Stimulated activated CD8-positive, alpha-beta memory T cell treated with anti-CD3 and anti-CD28 coated beads, Interleukin-7, amount 100 ng/mL, for 48 hours (primary cell): ENCODE data around the gene SERTAD4.

Experiments
- DNase-seq, 2 donors: peaks; one replicate each; pipeline ENCODE4 v3.0.0-alpha.2; 2020; ENCODE audit warnings: low read depth in 1 of 2; ENCODE audit errors: extremely low read depth in 1 of 2

The SERTAD4 gene

DNA sequence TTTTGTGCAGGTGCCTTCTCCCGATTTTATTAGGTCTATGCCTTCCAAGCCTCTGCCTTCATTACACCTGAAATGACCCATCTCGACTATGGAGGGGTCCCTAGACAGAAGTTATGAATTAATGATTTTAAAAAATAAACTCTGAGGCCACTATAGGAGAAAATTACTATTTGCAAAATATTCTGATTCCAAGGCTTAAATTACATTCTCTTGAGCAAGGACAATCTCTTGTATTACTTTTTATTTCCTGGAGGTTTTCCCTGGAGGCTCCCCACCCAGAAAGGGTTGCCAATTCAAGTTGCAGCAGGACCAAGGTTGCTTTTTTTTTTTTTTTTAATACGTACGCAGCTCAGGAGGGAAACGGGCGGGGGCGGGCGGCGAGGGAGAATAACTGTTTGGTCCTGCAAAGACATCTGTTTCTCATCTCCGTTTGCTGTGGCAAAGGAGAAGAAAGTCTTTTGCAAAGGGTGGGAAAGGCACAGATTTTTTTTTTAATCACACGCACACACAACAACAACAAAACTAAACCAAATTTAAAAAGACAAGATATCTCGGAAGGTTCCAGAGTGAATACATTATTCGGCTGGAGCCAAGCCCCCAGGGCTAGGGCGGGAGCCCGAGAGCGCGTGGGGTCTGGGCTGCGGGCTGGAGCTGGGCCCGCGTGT is 618 bp upstream of the SERTAD4 start:
- no peak for DNase-seq

DNA sequence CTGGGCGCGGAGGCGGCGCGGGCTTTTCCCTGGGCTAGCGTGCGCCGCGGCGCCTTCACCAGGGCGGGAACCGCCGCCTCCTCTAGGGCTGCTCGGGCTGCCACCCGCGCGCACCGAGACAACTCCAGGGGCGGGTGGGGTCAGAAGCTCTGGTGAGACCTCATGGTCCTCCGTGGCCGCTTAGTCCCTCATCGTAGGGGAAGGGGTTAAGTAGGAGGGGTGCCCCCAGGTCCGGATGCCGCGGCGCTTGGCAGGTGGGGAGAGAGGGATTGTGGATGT is 559 bp downstream of the SERTAD4 start:
- DNase-seq: no peak

DNA sequence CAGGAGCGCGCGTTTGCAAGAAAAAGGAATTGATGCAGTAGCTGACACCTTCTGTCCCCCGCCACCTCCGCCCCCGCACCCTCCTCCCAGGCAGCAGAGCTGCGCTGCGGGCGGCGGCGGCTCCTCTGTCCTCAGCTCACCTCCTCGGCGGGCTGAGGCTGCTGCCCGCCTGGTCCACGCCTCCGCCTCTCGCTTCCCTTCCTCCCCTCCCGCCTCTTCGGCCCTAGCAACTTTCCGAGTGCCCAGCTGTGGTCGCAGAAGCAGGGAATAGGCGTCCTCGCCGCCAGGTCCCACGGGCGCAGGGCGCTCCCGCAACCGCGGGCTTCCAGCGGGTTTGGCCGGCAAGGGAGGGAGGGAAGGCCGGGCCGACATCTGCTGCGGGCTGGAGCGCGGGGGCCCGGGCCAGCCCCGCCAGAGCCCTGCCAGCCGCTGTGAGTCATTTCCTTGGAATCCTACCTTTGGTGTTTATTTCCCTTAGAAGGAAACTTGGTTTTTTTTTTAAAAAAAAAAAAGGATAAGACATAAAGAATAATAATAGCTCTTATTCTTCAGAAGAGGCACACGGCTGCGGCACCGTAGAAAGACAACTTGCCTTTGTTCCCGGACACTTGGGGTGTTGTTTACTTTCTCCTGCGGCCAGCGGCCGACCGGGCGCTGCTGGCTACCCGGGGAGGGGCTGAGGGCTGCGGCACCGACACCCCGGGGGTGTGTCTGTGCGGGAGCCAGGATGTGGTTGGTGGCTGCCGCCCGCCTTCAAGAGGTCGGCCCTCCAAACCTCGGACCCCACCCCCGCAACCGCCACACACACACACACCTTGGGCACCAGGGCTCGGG is 1.1 kb downstream of the SERTAD4 start:
- DNase-seq: no peak

- no peak for DNase-seq
Observed at GRCh38 chr1:210234329-210234757, 1.7 kb downstream of the SERTAD4 start.

DNA sequence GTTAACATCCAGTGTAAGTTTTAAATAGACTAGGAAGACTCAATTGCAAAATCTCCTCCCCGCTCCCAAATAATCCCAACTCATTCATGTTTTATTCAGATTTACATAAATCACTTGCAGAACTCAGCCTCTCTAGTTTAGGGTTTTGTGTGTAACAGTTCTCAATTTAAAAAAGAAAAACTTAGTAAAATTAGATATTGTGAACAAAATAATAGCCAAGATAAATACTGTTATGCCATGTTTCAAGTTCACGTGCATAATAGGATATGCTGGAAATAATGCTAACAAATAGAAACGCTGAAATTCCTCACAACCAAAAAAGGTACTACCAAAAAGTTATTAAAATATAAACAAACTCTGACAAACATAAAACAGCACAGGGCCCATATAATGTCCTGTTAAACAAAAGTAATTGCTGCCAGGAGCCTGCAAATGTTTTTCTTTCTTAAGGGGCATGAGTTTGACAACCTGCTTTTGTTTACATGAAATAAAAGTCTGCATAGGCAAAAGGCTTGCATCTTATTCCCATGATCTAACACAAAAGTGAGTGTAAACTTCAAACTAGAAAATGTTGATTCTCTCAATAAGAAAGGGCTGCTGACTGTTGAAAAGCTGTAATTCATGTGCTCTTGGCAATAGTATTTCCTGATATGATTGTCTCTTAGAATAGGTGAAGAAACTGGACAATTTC is 2.9 kb downstream of the SERTAD4 start:
- no peak for DNase-seq

- DNase-seq: no peak
Observed at GRCh38 chr1:210236386-210236839, 3.8 kb downstream of the SERTAD4 start.

DNA sequence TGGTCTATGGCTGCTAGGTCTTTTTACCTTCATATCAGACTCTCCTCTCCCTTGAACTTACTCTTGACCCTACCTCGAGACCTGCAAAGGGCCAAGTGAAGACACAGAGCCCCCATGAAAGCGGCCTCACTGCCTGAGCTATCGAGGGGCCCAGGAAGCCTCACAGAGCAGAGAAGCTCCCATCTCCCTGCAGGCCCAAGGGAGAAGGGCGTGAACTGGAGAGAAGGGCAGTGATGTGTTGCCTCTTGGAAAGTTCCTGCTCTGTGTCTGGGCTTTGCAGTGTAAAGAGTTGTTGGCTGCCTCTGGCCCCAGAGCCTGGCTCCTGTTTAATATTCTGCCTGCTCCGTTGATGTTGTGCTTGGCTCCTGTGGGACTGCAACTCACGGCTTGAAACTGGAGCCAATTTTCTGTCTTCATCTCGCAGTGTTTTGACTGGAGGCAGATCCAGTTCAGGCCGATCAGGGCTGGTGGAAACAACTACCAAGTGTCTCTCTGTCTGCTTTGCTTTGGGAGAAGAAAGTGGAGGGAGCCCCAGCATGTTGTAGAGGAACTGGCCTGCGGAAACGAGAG is 4.3 kb downstream of the SERTAD4 start:
- no peak for DNase-seq

DNA sequence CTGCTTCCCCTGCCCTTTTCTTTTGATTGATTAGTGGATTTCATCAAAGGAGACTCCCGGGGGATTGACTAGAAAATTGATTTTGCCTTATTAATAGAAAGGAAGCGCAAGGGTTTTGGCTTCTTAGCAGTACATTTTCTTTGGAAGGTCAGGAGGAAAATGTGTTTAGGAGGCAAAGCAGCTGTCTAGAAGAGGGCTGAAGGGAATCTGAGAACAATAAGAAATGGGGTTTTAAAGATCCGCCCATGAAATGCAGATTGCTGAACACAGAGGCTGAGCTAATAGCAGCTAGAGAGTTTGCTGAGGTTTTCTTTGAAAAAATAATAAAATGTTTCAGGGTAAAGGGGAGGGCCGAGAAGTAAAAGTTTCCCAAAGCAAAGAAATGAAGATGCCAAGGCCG is 4.9 kb downstream of the SERTAD4 start:
- no peak for DNase-seq

DNA sequence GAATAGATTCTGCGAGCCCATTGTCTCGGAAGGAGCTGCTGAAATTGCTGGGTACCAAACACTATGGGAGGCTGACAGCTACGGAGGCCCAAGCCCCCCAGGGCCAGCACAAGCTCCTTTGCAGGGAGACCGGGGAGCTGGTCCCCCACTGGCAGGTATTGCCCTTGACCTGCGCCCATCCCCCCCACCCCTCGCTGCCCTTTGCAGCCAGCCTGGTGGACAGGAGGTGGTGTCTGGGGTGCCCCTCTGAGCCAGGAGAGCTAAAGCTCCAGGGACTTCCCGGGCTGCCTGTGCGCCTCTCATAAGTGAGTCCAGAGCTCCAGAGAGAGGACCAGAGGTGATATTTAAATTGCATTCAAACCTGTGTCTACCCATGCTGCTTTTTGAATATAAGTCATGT is 5.4 kb downstream of the SERTAD4 start:
- no peak for DNase-seq

DNA sequence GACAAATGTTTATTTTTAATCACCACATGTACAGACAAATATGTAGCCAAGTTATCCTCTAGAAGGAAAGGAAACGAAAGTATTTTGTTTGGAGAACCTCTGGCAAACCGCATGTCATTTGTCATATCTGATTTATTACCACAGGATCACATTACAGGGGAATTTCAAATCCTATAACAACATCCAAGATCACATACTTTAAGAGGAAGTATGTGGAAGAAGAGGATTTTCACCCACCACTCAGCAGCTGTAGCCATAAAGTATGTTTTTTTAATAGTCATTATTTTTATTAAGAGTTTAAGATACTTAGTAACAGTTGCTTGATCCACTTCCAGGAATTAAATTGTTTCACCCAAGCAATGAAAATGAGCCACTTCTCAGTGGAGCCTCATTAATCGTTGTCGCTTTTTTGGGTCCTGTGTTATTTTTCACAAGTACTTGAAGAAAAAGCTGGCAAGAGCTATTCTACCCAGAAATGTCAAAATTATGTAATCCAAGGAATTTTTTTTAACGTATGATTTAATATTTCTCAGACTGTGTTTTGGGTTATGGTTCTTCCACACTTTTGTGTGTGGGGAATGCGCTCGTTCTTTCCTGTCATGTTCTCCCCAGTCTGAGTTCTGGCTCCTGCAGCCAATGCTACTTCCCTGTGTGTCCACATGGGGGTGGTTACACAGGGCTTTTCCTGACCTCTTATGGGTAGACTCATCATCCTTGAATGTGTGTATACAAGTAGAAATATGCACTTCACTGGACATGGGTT is 6.9 kb downstream of the SERTAD4 start:
- no peak for DNase-seq

- no peak for DNase-seq
Observed at GRCh38 chr1:210241121-210241520, 8.5 kb downstream of the SERTAD4 start.

- DNase-seq: no peak
Observed at GRCh38 chr1:210244746-210245367, 12.3 kb downstream of the SERTAD4 start.

GRCh38 chr1:210246447-210246846 is 13.9 kb downstream of the SERTAD4 start:
- DNase-seq: no peak

- DNase-seq: no peak
Observed at GRCh38 chr1:210248341-210248740, 15.7 kb downstream of the SERTAD4 start.

DNA sequence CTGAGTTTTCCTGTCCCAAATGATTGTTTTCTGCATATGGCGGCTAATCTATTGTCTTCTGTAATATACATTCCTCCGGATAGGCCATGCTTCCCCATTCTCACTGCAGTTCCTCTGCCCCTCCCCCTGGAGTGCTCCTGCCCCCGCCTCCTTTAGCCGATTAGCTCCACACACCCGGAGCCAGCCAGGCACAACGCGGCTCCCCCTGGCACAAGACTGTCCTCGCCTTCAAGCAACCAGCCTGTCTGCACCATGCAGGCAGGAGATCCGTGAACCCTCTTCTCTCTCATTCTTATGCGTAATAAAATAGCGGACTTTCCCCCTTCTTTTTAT is 18.0 kb downstream of the SERTAD4 start:
- DNase-seq: no peak

DNA sequence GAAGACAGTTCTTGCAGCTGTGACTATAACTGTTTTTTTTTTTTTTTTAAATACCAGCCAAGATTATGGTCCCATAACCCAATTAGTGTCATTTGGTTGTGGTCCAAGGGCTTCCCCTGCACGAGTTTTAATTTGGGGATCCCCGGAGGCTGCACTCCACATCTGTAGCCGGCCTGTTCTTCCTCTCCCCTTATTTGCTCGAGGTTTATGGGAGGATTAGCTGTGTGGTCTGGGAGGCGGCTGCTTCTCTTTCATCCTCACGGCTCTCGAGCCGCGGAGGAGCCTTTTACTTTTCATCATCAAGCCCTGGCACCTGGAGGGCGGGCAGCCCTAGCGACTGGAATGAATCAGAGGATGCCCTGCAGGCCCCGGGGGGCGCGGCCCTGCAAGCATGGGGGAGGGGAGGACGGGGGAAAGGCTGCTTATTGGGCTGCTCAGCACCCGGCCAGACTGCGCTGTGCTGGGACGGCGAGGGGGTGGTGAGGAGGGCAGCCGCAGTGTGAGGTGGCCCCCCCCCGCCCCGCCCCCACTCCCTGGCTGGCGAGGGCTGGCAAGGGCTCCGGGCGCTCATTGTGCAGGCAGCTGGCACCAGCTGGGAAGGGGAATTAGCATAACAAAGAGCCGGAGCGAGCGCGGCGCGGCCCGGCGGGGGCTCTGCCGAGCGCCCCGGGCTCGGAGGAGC is 18.5 kb downstream of the SERTAD4 start:
- DNase-seq: peak in 1 of 2 donors; percentile 33

DNA sequence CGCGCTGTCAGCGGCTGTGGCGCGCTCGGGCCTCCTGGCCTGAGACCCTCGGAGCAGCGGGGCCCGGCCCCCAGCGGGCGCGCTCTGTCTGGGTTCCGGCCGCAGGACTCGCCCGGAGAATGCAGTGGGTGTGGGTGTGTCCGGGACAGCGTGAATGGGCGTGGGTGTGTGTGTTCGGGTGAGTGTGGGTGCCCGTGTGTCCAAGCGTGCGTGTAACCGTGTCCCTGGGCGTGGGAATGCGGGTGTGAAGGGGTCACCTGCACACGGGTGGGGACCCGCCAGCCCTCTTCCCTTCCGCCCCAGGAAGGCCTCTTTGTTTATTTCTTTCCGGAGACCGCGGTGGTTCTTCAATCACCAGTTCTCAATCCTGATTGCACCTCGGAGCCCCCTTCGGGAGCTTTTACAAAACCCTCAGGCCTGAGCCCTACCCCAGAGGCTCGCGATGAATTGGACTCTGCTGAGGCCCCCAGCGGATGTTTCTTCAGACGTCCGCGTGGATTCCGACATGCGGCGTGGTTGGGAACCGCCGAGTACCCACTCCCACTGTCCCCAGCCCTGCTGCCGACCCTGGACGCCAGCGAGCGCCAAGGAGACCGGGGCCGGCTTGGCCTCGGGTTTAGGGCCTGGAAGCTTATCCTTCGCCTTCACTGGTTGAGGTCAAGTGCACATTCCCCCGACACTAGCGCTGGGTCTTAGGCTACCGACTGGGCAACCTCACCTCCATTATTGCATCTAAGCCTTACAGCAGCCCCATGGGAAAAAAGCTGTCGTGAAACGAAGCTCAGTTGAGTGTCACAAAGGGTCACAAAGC is 19.3 kb downstream of the SERTAD4 start:
- DNase-seq: no peak

- no peak for DNase-seq
Observed at GRCh38 chr1:210252621-210253051, 20.0 kb downstream of the SERTAD4 start.

DNA sequence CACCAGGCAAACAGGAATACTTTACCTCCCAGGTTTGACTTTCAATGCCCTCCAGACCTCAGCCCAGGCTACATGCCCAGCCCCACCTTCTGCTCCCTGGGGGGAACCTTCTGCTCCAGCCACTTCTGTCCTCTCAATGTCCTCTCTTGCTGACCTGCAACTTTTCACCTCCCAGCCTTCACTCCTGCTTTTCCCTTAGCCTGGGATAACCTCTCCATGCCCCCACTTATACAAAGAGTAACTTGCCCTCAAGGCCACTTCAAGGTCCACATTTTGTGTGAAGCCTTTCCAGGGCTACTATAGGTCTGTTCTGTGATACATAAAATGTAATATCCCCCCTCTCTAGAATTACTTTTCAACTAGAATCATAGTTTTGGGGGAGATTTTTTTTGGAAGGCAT is 21.7 kb downstream of the SERTAD4 start:
- no peak for DNase-seq
